ENCODE data around the gene ZDHHC11. TPM values are rescaled to one million over a fixed set of nuclear protein-coding genes. Genes with fewer than 3 reads are reported as not detected.

Gene ZDHHC11
- total RNA-seq, 2 experiments from 2014 or later: 10.7 to 32.0 TPM

DNA sequence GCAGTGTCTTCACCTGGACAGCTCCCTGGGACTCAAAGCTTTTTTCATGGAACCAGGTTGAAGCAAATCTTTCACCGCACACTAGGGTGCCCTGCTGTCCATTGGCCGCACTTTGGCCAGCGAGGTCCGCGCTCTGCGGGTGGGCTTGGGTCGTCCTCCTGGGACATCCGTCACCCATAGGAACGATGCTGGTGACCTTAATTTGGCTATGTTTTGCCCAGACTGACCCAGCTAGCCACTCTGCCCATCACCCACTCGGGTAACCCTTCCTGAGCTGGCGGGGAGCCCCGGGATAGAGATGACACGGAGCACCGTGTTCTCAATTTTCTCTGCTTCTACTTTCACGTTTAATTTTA is 92.1 kb downstream of the ZDHHC11 start:
- Histone ChIP-seq H3K4me2 (ENCODE audit: low read length) (no peak overlapping the region), H3K4me1 (ENCODE audit: insufficient read depth, low read length, poor library complexity, severe bottlenecking) (no peaks in the 10 kb centered on the region), H3K27ac (ENCODE audit: low read depth, low read length, poor library complexity, severe bottlenecking) (no peak overlapping the region), H3K36me3 (ENCODE audit: insufficient read depth, low read length) (no peaks in the 10 kb centered on the region), H3K79me2 (ENCODE audit: insufficient read depth, low read depth, low read length) (no peaks in the 10 kb centered on the region), H3K4me3 (ENCODE audit: low read depth, low read length, poor library complexity, severe bottlenecking) (no peak overlapping the region), H3K9me2 (ENCODE audit: insufficient read depth, low read length) (no peaks in the 10 kb centered on the region), H2AFZ (ENCODE audit: low read length) (no peak overlapping the region), H3K9me3 (ENCODE audit: low read length) (no peaks in the 10 kb centered on the region), H4K20me1 (ENCODE audit: insufficient read depth, low read length) (no peaks in the 10 kb centered on the region)
- ChIA-PET POLR2A (no interaction called here), CTCF (ENCODE audit: unreplicated experiment) (no interaction called here)
- TF ChIP-seq CTCF (conservative IDR thresholded peaks at IDR 0.05; ENCODE audit: low read length) (no peak), EZH2phosphoT487 (IDR thresholded peaks at IDR 0.05; ENCODE audit: borderline replicate concordance, low read depth, low read length) (no peak)
- no peak for DNase-seq (ENCODE audit: low spot score)
- intact Hi-C loops (cut with micrococcal nuclease; ENCODE audit: unreplicated experiment): loop anchor here (5.0 kb wide), 1 partner anchor 84 kb away; no protein-coding TSS in a partner anchor
- BruUV-seq (replicated peaks): no TSS peak

DNA sequence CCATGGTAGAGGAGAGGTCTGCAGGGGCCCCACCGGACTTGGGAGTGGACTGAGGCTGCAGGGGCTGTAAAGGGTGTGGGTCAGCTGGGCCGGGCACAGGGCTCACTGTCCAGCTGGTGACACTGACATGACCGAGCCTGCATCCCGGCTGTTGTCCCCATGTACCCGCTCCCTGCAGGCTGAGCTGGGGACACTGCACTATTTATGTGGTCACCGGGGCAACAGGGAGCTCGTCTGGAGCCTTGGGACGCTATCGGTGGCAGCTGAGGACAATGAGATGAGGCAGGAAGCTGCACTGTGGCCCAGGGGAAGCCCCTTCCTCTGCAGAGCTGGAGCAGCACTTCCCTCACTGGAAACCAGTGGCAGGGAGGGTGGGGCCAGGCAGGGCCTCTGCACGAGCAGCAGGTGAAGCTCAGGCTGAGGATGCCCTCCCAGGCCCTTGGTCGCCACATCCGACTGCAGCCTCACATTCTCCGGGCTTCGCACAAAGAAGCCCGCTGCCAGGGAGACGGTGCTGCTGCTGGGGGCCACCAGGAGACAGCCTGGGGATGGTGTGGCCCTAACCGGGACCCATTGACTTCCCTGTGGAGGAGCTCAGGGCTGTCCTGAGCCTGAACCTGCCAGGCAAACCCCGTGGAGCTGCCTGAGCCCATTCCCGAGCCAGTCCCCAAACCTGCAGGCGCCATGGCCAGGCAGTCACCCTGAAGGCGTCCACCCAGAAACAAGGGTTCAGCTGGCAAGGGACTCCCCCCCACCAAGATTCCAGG is 92.7 kb downstream of the ZDHHC11 start:
- no peaks in the 10 kb centered on the region for H3K4me1 ChIP-seq (ENCODE audit: insufficient read depth, low read length, poor library complexity, severe bottlenecking)
- H2AFZ ChIP-seq (ENCODE audit: low read length): no peak overlapping the region
- CTCF ChIA-PET (ENCODE audit: unreplicated experiment): no interaction called here
- no peak overlapping the region for H3K4me3 ChIP-seq (ENCODE audit: low read depth, low read length, poor library complexity, severe bottlenecking)
- H4K20me1 ChIP-seq (ENCODE audit: insufficient read depth, low read length): no peaks in the 10 kb centered on the region
- H3K4me2 ChIP-seq (ENCODE audit: low read length): no peak overlapping the region
- H3K27ac ChIP-seq (ENCODE audit: low read depth, low read length, poor library complexity, severe bottlenecking): no peak overlapping the region
- intact Hi-C loops (cut with micrococcal nuclease; ENCODE audit: unreplicated experiment): loop anchor here (5.0 kb wide), 1 partner anchor 84 kb away; no protein-coding TSS in a partner anchor
- H3K79me2 ChIP-seq (ENCODE audit: insufficient read depth, low read depth, low read length): no peaks in the 10 kb centered on the region
- no peaks in the 10 kb centered on the region for H3K9me3 ChIP-seq (ENCODE audit: low read length)
- no TSS peak for BruUV-seq (replicated peaks)
- POLR2A ChIA-PET: no interaction called here
- no peak for DNase-seq (ENCODE audit: low spot score)
- TF ChIP-seq EZH2phosphoT487 (IDR thresholded peaks at IDR 0.05; ENCODE audit: borderline replicate concordance, low read depth, low read length) (no peak), CTCF (conservative IDR thresholded peaks at IDR 0.05; ENCODE audit: low read length) (no peak)
- H3K36me3 ChIP-seq (ENCODE audit: insufficient read depth, low read length): no peaks in the 10 kb centered on the region
- no peaks in the 10 kb centered on the region for H3K9me2 ChIP-seq (ENCODE audit: insufficient read depth, low read length)

DNA sequence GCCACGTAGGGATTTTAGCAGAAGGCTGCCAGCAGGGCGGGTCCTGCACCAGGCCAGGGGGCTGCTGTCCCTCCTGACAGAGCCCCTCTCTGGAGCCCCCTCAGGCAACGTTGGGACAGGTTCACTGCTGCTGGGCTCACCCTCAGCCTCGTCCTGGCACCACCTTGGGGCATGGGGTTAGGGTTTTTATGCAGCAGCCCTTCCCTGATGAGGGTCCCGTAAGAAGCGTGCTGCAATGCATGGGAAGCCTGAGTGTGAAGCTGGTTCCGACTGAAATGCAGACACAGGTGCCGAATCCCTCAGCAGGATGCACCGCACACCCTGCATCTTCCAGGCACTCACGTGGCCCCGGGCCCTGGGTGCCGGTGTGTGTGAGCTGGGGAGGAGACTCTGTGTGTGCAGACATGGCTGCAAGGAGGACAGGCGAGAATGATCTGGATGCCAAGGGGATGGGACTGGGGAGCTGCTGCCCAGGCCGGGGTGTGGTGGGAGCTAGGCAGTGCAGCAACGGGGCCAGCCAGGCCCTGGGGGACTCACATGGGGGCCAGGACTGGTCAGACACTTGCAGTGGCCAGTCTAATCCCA is 93.3 kb downstream of the ZDHHC11 start:
- CTCF ChIA-PET (ENCODE audit: unreplicated experiment): no interaction called here
- POLR2A ChIA-PET: no interaction called here
- Histone ChIP-seq H3K9me3 (ENCODE audit: low read length) (no peaks in the 10 kb centered on the region), H4K20me1 (ENCODE audit: insufficient read depth, low read length) (no peaks in the 10 kb centered on the region), H3K4me2 (ENCODE audit: low read length) (no peak overlapping the region), H3K9me2 (ENCODE audit: insufficient read depth, low read length) (no peaks in the 10 kb centered on the region), H3K79me2 (ENCODE audit: insufficient read depth, low read depth, low read length) (no peaks in the 10 kb centered on the region), H3K4me1 (ENCODE audit: insufficient read depth, low read length, poor library complexity, severe bottlenecking) (no peaks in the 10 kb centered on the region), H3K36me3 (ENCODE audit: insufficient read depth, low read length) (no peaks in the 10 kb centered on the region), H3K4me3 (ENCODE audit: low read depth, low read length, poor library complexity, severe bottlenecking) (no peak overlapping the region), H3K27ac (ENCODE audit: low read depth, low read length, poor library complexity, severe bottlenecking) (no peak overlapping the region), H2AFZ (ENCODE audit: low read length) (no peak overlapping the region)
- TF ChIP-seq EZH2phosphoT487 (IDR thresholded peaks at IDR 0.05; ENCODE audit: borderline replicate concordance, low read depth, low read length): no peak
- no peak for TF ChIP-seq CTCF (conservative IDR thresholded peaks at IDR 0.05; ENCODE audit: low read length)
- intact Hi-C loops (cut with micrococcal nuclease; ENCODE audit: unreplicated experiment): loop anchor here (5.0 kb wide), 1 partner anchor 85 kb away; no protein-coding TSS in a partner anchor
- DNase-seq (ENCODE audit: low spot score): no peak
- BruUV-seq (replicated peaks): no TSS peak
